NOMO-1 (cell line): ENCODE measurements around the gene KIRREL3.

Source experiments
- DNase-seq, 2 experiments: peaks; one replicate each; lab custom pipeline; 2025; ENCODE audit not compliant: unreplicated experiment in 2 of 2; lab: John Stamatoyannopoulos, UW

Gene KIRREL3

GRCh38 chr11:126521196-126521595, 479.4 kb downstream of the KIRREL3 start:
- DNase-seq, result no peak

- no peak for DNase-seq
Observed at GRCh38 chr11:126519764-126520734, 480.5 kb downstream of the KIRREL3 start.

DNA sequence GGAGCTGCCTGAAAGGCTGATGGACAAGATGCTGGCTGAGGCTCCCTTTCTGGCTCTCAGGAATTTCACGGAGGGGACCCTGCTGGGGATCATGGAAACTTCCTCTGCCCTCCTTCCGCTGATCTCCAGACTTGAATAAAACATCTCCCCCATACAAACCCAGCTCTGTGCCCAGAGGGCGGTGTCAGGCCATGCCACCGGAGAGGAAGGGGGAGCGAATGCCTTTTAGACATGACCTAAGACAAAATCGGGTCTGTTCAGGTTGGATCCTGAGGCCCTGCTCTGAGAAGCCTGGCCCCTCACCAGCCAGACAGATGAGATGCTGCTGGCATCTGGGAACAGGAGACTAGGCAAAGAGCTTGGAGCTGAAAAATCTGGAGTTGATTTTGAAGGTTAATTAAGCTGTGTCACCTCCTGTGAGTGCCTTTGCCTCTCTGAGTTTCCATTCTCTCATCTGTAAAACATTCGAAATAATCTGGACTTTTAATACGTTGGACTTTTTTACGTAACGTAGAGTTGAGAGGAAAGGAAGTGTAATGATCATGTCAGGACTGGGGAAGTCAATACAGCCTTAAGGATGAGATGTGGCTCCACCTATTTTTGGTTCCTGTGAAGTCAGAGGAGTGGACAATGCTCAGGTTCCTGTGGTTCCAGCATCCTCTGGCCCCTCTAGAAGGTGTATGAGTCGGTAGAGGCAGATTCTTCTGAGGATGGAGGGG, 481.4 kb downstream of the KIRREL3 start:
- no peak for DNase-seq

DNA sequence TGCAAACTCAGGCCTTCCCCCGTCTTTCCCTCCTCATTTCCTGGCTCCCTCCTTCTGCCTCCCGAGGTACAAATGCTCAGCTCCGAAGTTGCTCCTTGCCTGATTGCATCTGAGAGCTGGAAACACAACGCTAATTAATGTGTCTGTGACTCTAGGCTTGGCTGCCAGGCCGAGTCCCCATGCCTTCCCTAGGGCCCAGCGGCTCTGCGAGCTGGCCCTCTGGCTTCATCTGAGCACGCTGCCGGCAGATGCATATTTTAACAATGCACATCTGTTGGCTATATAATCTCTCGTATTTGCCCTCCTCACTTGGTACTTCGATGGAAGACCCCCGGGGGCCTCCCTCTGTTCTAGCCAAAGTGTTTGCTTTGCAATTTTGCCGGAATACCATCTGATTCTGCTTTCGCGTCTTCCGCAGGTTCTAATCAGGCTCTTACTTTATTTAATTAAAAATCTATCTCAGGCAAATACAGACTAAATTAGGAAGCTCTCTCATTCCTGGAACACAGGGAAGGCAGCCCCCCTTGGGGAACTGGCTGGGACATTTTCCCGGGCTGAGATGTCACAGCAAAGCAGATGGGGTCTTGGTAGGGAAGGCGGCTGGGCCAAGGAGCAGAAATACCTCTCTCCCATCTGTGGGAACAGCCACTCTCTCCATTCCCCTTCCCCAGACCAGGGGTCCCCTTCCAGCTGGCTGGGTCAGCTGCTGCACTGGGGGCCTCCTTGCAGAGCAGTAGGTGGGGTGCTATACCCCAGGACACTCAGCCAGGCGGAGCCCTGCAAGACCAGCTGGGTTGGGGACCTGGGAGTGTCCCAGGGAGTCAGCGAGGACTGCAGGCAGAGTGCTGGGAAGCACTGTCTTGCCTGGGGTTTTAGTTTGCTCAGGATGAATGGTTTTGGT, 482.2 kb downstream of the KIRREL3 start:
- no peak for DNase-seq

GRCh38 chr11:126515501-126515900, 485.1 kb downstream of the KIRREL3 start:
- DNase-seq, result no peak

GRCh38 chr11:126514061-126514693, 486.4 kb downstream of the KIRREL3 start:
- no peak for DNase-seq

- no peak for DNase-seq
Observed at GRCh38 chr11:126512741-126513715, 487.5 kb downstream of the KIRREL3 start.

DNA sequence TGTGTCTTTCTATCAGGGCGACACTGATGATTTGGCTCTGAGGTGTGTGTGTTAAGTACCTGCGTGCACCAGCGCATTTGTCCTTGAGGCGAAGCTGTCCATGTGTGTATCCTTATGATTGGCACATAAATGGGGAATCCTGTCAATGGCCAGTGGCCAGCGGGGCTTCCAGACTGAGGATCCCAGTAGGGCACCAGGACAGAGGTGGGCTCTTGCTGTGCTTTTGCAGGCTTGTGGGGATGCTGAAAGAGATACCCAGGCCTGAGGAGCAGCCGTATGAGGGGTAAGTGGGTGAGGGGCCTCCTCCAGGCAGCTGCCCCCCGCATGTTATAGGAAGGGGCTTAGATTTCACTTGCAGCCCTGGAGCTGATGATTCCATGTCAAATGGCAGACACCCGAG, 488.3 kb downstream of the KIRREL3 start:
- DNase-seq, result no peak

DNA sequence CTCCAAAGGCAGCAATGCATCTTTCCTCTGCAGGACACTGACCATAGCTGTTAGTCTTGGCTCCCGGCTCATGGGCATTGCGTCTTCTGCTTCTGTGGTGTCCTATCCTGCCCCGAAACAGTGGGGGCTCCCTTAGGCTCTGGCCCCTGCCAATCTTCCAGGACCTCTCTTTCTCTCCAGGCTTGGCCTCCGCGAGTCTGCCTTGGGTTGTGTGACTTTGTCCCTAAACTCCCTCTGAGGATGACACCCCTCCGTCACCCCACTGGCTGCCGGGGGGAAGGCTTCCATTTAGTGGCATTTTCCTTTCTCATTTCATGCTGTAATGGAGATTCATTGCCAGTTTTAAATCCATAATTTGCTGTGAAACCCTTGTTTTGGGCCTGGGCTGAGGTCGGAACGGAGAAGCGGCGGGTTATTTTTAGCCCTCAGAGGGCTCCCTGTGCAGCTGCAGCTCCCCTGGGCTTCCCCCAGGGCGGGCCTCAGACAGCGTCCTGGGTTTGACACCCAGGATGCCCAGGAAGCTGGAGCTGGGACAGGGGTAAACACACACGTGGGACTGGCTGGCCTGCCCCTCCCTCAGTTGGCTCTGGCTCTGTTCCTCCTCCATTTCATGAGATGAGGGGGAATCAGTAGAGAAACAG, 489.0 kb downstream of the KIRREL3 start:
- no peak for DNase-seq

GRCh38 chr11:126510621-126511370, 489.8 kb downstream of the KIRREL3 start:
- DNase-seq, result no peak

GRCh38 chr11:126507646-126508045, 492.9 kb downstream of the KIRREL3 start:
- no peak for DNase-seq

- DNase-seq, result no peak
Observed at GRCh38 chr11:126506789-126507188, 493.8 kb downstream of the KIRREL3 start.

- no peak for DNase-seq
Observed at GRCh38 chr11:126502982-126503381, 497.6 kb downstream of the KIRREL3 start.

- no peak for DNase-seq
Observed at GRCh38 chr11:126502159-126502558, 498.4 kb downstream of the KIRREL3 start.

GRCh38 chr11:126501641-126502040, 498.9 kb downstream of the KIRREL3 start:
- no peak for DNase-seq

DNA sequence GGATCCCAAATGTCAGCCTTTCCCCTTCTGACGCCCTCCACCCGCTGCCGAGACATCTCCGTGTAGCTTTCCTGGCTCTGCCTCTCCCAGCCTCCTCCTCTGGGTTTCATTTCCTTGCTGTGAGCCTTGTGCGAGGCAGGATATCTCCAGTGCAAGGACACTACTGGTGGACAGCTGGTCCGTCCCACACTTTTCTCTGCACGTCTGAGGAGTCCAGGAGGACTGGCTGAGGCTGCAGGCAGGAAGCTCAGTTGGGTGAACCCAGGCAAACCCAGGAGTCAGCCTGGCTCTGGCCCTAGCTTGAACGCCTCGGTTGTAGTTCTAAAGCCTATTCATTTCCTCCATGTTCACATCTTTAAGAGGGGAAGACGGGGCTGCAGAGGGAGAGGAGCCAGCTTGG, 499.6 kb downstream of the KIRREL3 start:
- no peak for DNase-seq

GRCh38 chr11:126499131-126499752, 501.3 kb downstream of the KIRREL3 start:
- peak; percentile 47 to 53 for DNase-seq

GRCh38 chr11:126498281-126498680, 502.3 kb downstream of the KIRREL3 start:
- no peak for DNase-seq
